GM12873 (cell line): ENCODE results near the gene RBM39.

Experiments used
- CTCF ChIP-seq: IDR thresholded peaks from 2 replicates; pipeline ENCODE4 v1.5.1; 2012; ENCODE audit warnings: low read depth, mild to moderate bottlenecking, moderate library complexity, low read length, control low read depth; ENCODE audit not compliant: insufficient read depth; ENCODE audit errors: missing control alignments

The RBM39 gene

GRCh38 chr20:35772563-35773058, 30.6 kb upstream of the RBM39 start:
- TF ChIP-seq CTCF: no peak

- no peak for TF ChIP-seq CTCF
Observed at GRCh38 chr20:35771689-35772562, 29.9 kb upstream of the RBM39 start, which contains the start of gene PHF20. Gene PHF20 (plus strand): TSS chr20:35772015. CDS start chr20:35801523, 29,508 bp downstream.

- TF ChIP-seq CTCF: no peak
Observed at GRCh38 chr20:35771367-35771688, 29.3 kb upstream of the RBM39 start.

GRCh38 chr20:35768731-35769664, 26.9 kb upstream of the RBM39 start:
- TF ChIP-seq CTCF: no peak

GRCh38 chr20:35767683-35768481, 25.8 kb upstream of the RBM39 start:
- TF ChIP-seq CTCF: no peak

- no peak for TF ChIP-seq CTCF
Observed at GRCh38 chr20:35766843-35767242, 24.8 kb upstream of the RBM39 start.
